H1 (cell line): ENCODE data around the gene TMEM145. TPM values are rescaled to one million over a fixed set of nuclear protein-coding genes. Genes with fewer than 3 reads are reported as not detected.

ENCODE experiments used
- CTCF ChIA-PET: fragments of 300-600 bp; sonication (Branson Sonifier 250); formaldehyde crosslinking; loops from one replicate; lab custom pipeline; 2021; ENCODE audit not compliant: partially characterized antibody; lab: Charles Lee
- POLR2A ChIA-PET: fragments of 300-600 bp; sonication (Branson Sonifier 250); formaldehyde crosslinking; loops from one replicate; lab custom pipeline; 2021; ENCODE audit warnings: inconsistent platforms; ENCODE audit not compliant: partially characterized antibody; lab: Charles Lee
- DNase-seq, 2 experiments: peaks; one replicate each; pipeline versions ENCODE4 v3.0.0 to v3.0.0-alpha.2; 2010 to 2022; ENCODE audit warnings: low spot score in 2 of 2, low read depth in 1 of 2, mixed read lengths in 1 of 2
- FAIRE-seq: peaks from 2 replicates; lab custom pipeline; 2011; peaks lifted over from hg19 to GRCh38; lab: Jason Lieb, UNC
- H2AFZ ChIP-seq: 2 replicates; pipeline ENCODE4 v1.8.1; 2012; ENCODE audit warnings: low read length, inconsistent platforms
- H2AK5ac ChIP-seq: 2 replicates; pipeline ENCODE4 v1.6.1; 2013; ENCODE audit warnings: low read depth, low read length
- H2BK120ac ChIP-seq: replicated peaks from 2 replicates; pipeline ENCODE3; 2013; ENCODE audit warnings: low read depth, low read length, inconsistent platforms
- H2BK12ac ChIP-seq: 2 replicates; pipeline ENCODE4 v1.6.1; 2013; ENCODE audit warnings: low read depth, low read length
- H2BK15ac ChIP-seq: 2 replicates; pipeline ENCODE4 v1.6.1; 2013; ENCODE audit warnings: low read length
- H2BK20ac ChIP-seq: 2 replicates; pipeline ENCODE4 v1.6.1; 2013; ENCODE audit warnings: low read length
- H2BK5ac ChIP-seq: 2 replicates; pipeline ENCODE4 v1.6.1; 2013; ENCODE audit warnings: low read depth, low read length
- H3K14ac ChIP-seq: 2 replicates; pipeline ENCODE4 v1.6.1; 2013; ENCODE audit warnings: inconsistent platforms; ENCODE audit not compliant: insufficient read length
- H3K18ac ChIP-seq: 2 replicates; pipeline ENCODE4 v1.6.1; 2013; ENCODE audit warnings: low read length; ENCODE audit errors: extremely low read depth
- H3K23ac ChIP-seq: 2 replicates; pipeline ENCODE4 v1.6.1; 2013; ENCODE audit warnings: inconsistent platforms; ENCODE audit not compliant: insufficient read length
- H3K23me2 ChIP-seq: 2 replicates; pipeline ENCODE4 v1.6.1; 2013; ENCODE audit warnings: low read depth, low read length
- H3K27ac ChIP-seq: 2 replicates; pipeline ENCODE4 v1.6.1; 2011; ENCODE audit warnings: low read depth, low read length, inconsistent platforms
- H3K27me3 ChIP-seq, 4 experiments: replicated peaks in 1 of 4; 1 replicate in 1 of 4; 2 replicates in 3 of 4; pipeline versions ENCODE4 v1.6.1 to v1.8.1; 2011 to 2013; ENCODE audit warnings: low read length in 3 of 4, mild to moderate bottlenecking in 3 of 4, inconsistent platforms in 2 of 4, mixed read lengths in 2 of 4, moderate library complexity in 1 of 4; ENCODE audit not compliant: control insufficient read depth in 3 of 4, insufficient read depth in 3 of 4; ENCODE audit errors: extremely low read depth in 1 of 4
- H3K36me3 ChIP-seq, 4 experiments: 2 replicates each; pipeline versions ENCODE4 v1.6.1 to v1.8.1; 2011 to 2013; ENCODE audit warnings: mild to moderate bottlenecking in 4 of 4, low read length in 3 of 4, moderate library complexity in 2 of 4, control low read depth in 1 of 4, inconsistent platforms in 1 of 4; ENCODE audit not compliant: insufficient read depth in 4 of 4, control insufficient read depth in 2 of 4
- H3K4ac ChIP-seq: replicated peaks from 2 replicates; pipeline ENCODE3; 2013; ENCODE audit warnings: low read length, low read depth, mixed read lengths, inconsistent platforms; ENCODE audit not compliant: insufficient read length
- H3K4me1 ChIP-seq, 4 experiments: replicated peaks in 1 of 4; 1 replicate in 1 of 4; 2 replicates in 3 of 4; pipeline versions ENCODE4 v1.6.1 to v1.8.1; 2011 to 2013; ENCODE audit warnings: low read length in 3 of 4, inconsistent platforms in 2 of 4, mixed read lengths in 1 of 4; ENCODE audit not compliant: insufficient read depth in 4 of 4, control insufficient read depth in 3 of 4
- H3K4me2 ChIP-seq, 2 experiments: 2 replicates each; pipeline versions ENCODE4 v1.6.1 to v1.8.1; 2011 to 2013; ENCODE audit warnings: low read depth in 2 of 2, low read length in 2 of 2, control low read depth in 1 of 2, inconsistent platforms in 1 of 2, mild to moderate bottlenecking in 1 of 2; ENCODE audit not compliant: insufficient read depth in 1 of 2
- H3K4me3 ChIP-seq, 4 experiments: fragments of 200-600, 300-600 bp in 1 of 4; sonication (generic), shearing (Covaris generic), sonication (Bioruptor Twin) in 1 of 4; 2 replicates each; pipeline versions ENCODE4 v1.5.1 to v1.8.1; 2011 to 2016; ENCODE audit warnings: low read length in 4 of 4, low read depth in 3 of 4, control low read depth in 2 of 4, inconsistent platforms in 2 of 4, mild to moderate bottlenecking in 2 of 4, mixed read lengths in 1 of 4, moderate library complexity in 1 of 4; ENCODE audit not compliant: insufficient read depth in 2 of 4; ENCODE audit errors: extremely low read depth in 1 of 4
- H3K56ac ChIP-seq: replicated peaks from 2 replicates; pipeline ENCODE3; 2013; ENCODE audit warnings: low read depth, mild to moderate bottlenecking, mixed read lengths, low read length, inconsistent platforms; ENCODE audit not compliant: insufficient read length
- H3K79me1 ChIP-seq: 2 replicates; pipeline ENCODE4 v1.6.1; 2013; ENCODE audit warnings: low read depth, low read length, control low read depth
- H3K79me2 ChIP-seq, 2 experiments: 2 replicates each; pipeline versions ENCODE4 v1.6.1 to v1.8.1; 2012 to 2013; ENCODE audit warnings: low read length in 2 of 2, mild to moderate bottlenecking in 2 of 2, inconsistent platforms in 1 of 2; ENCODE audit not compliant: insufficient read depth in 2 of 2, control insufficient read depth in 1 of 2
- H3K9ac ChIP-seq, 4 experiments: replicated peaks in 1 of 4; 1 replicate in 1 of 4; 2 replicates in 3 of 4; pipeline versions ENCODE4 v1.6.1 to v1.8.1; 2011 to 2013; ENCODE audit warnings: low read depth in 3 of 4, low read length in 3 of 4, control low read depth in 2 of 4, mild to moderate bottlenecking in 2 of 4, moderate library complexity in 2 of 4, inconsistent platforms in 1 of 4; ENCODE audit errors: extremely low read depth in 1 of 4
- H3K9me3 ChIP-seq, 2 experiments: 2 replicates each; pipeline versions ENCODE4 v1.6.1 to v1.8.1; 2012 to 2013; ENCODE audit warnings: mild to moderate bottlenecking in 2 of 2, moderate library complexity in 2 of 2, control low read depth in 1 of 2, inconsistent platforms in 1 of 2, low read depth in 1 of 2, low read length in 1 of 2, mixed read lengths in 1 of 2; ENCODE audit not compliant: insufficient read depth in 2 of 2
- H4K20me1 ChIP-seq, 2 experiments: replicated peaks in 1 of 2; 2 replicates each; pipeline versions ENCODE3 to v1.8.1; 2011 to 2013; ENCODE audit warnings: inconsistent platforms in 2 of 2, low read length in 2 of 2, mild to moderate bottlenecking in 1 of 2; ENCODE audit not compliant: insufficient read depth in 2 of 2, control insufficient read depth in 1 of 2
- H4K5ac ChIP-seq: 2 replicates; pipeline ENCODE4 v1.6.1; 2013; ENCODE audit warnings: low read length, low read depth, mixed read lengths, inconsistent platforms; ENCODE audit not compliant: insufficient read length
- H4K8ac ChIP-seq: 2 replicates; pipeline ENCODE4 v1.8.0; 2013; ENCODE audit warnings: mild to moderate bottlenecking, moderate library complexity, low read length, inconsistent platforms; ENCODE audit not compliant: insufficient read depth; ENCODE audit errors: extremely low read depth
- H4K91ac ChIP-seq: replicated peaks from 2 replicates; pipeline ENCODE3; 2013; ENCODE audit warnings: low read length, mixed read lengths, inconsistent platforms; ENCODE audit not compliant: insufficient read length
- BACH1 ChIP-seq: IDR thresholded peaks from 2 replicates; pipeline ENCODE4 v1.6.1; 2012; ENCODE audit warnings: low read length, improper control_type of control experiment
- FOSL1 ChIP-seq: IDR thresholded peaks from 2 replicates; pipeline ENCODE4 v1.6.1; 2011; ENCODE audit warnings: mild to moderate bottlenecking, low read depth, low read length, moderate library complexity; ENCODE audit not compliant: insufficient read depth
- JUN ChIP-seq: IDR thresholded peaks from 2 replicates; pipeline ENCODE4 v1.6.1; 2011; ENCODE audit warnings: low read depth, mild to moderate bottlenecking, improper control_type of control experiment, low read length
- JUND ChIP-seq: IDR thresholded peaks from 2 replicates; pipeline ENCODE4 v1.6.1; 2011; ENCODE audit warnings: mild to moderate bottlenecking, improper control_type of control experiment, low read length
- KDM5A ChIP-seq: fragments of 200-600 bp; IDR thresholded peaks from 2 replicates; pipeline ENCODE4 v1.7.1; 2012; ENCODE audit warnings: mild to moderate bottlenecking, low read length, inconsistent platforms, mixed read lengths
- RFX5 ChIP-seq: IDR thresholded peaks from 2 replicates; pipeline ENCODE4 v1.6.1; 2011; ENCODE audit warnings: low read depth, low read length, improper control_type of control experiment, borderline replicate concordance
- TAF7 ChIP-seq: optimal IDR thresholded peaks from 2 replicates; pipeline ENCODE3; 2011; ENCODE audit warnings: low read depth, mild to moderate bottlenecking, inconsistent platforms, low read length, moderate library complexity, borderline replicate concordance
- WGBS, 2 experiments: shearing (Covaris generic) in 1 of 2; methylation state at CpG; one replicate each; pipeline versions ENCODE4 v1.1.6 to v1.1.7; 2013 to 2015; ENCODE audit warnings: low lambda C conversion rate in 2 of 2, mixed read lengths in 2 of 2, inconsistent platforms in 1 of 2, low coverage in 1 of 2, missing lambda C conversion rate in 1 of 2; ENCODE audit not compliant: insufficient replicate concordance in 2 of 2, insufficient coverage in 1 of 2, insufficient read length in 1 of 2; ENCODE audit errors: extremely low coverage in 1 of 2, missing lambda C conversion rate in 1 of 2; 5-methylcytosine and 5-hydroxymethylcytosine counted together
- polyA plus RNA-seq, 7 experiments: library from polyadenylated mRNA; depleted of rRNA in 3 of 7; stranded (reverse) in 5 of 7; unstranded in 2 of 7; fragments of >200 nt in 5 of 7; fragments of 200-250 nt in 2 of 7; gene quantifications; 1 replicate in 5 of 7; 2 replicates in 1 of 7; 4 replicates in 1 of 7; pipeline versions ENCODE4 v1.2.1 to v1.2.3, GENCODE V29; 2011 to 2013; ENCODE audit warnings: missing spikeins in 2 of 7, mixed read lengths in 2 of 7
- total RNA-seq: library from RNA; stranded (reverse); fragmentation: NEBNext Ultra II Directional; extraction: Animal tissue kit (Norgen Biotek cat#: 25700); gene quantifications from 2 replicates; pipeline ENCODE4 v1.2.1, GENCODE V29; 2021

Gene TMEM145
- total and polyA plus RNA-seq, 2 of the 8 experiments (the other 6 are each of a cell fraction or from before 2014, with no cell fraction given), result 2.3 to 4.7 TPM

GRCh38 chr19:42281827-42282762 lies 31.0 kb upstream of the TMEM145 start:
- peak overlapping the region; percentile 69; the same call in 1 of the 2 replicates for H2BK12ac ChIP-seq
- H4K20me1 ChIP-seq, result peaks cover 3 to 14% of the 10 kb centered on the region in 2 experiments
- WGBS, 2 experiments, result 31% methylated on average over 7 of the region's 7 CpGs; no CpG with 5 or more reads in 1 of the 2 experiments
- 0 out of 2 replicates have a peak overlapping the region, but pooled peaks have one; percentile 14 for H3K27ac ChIP-seq
- peaks cover 21% of the 10 kb centered on the region for H3K79me1 ChIP-seq
- H3K4me2 ChIP-seq, result peak overlapping the region; percentile 81 to 96
- H2BK5ac ChIP-seq, result peak overlapping the region; percentile 89; the same call in 1 of the 2 replicates
- FAIRE-seq (no peak), DNase-seq (peak in 1 of 2 experiments; percentile 68)
- peaks cover 30% of the 10 kb centered on the region for H3K23me2 ChIP-seq
- peak overlapping the region; percentile 81 for H4K91ac ChIP-seq
- no peak overlapping the region for H3K14ac ChIP-seq
- H4K8ac ChIP-seq, result no peak overlapping the region
- no peak overlapping the region; the same call in 1 of the 2 replicates for H2AK5ac ChIP-seq
- H3K36me3 ChIP-seq, result peaks cover 0 to 4% (median 2%) of the 10 kb centered on the region in 4 experiments; a peak in 3 of 8 replicates
- peak overlapping the region; percentile 88 for H3K18ac ChIP-seq
- H2AFZ ChIP-seq, result no peak overlapping the region
- no peak overlapping the region for H3K56ac ChIP-seq
- POLR2A ChIA-PET, result interaction anchor here (0.6 to 6.5 kb wide), 16 partner anchors 8 to 206 kb away, joined by 3 to 68 read pairs (median 4); partner anchors contain the start of genes CIC, ERF, PAFAH1B3 and PRR19
- H3K9me3 ChIP-seq, result no peaks in the 10 kb centered on the region
- H3K4me3 ChIP-seq, result peak overlapping the region; percentile 14 to 81 (median 52); a peak in 5 of 8 replicates
- H2BK15ac ChIP-seq, result peak overlapping the region; percentile 61
- H3K79me2 ChIP-seq, result peaks cover 0 to 22% of the 10 kb centered on the region in 2 experiments; a peak in 2 of 4 replicates
- peak overlapping the region; percentile 74 for H2BK20ac ChIP-seq
- peak overlapping the region; percentile 17 for H3K4ac ChIP-seq
- CTCF ChIA-PET, result interaction anchor here (0.5 to 7.4 kb wide), 10 partner anchors 8 to 173 kb away, joined by 3 to 260 read pairs (median 4); partner anchors contain the start of gene GSK3A
- peak overlapping the region; percentile 7 for H4K5ac ChIP-seq
- H3K23ac ChIP-seq, result no peak overlapping the region
- H3K27me3 ChIP-seq, result no peaks in the 10 kb centered on the region
- no peak overlapping the region; a peak in 1 of 7 replicates for H3K9ac ChIP-seq
- peaks cover 9 to 46% (median 29%) of the 10 kb centered on the region in 4 experiments for H3K4me1 ChIP-seq
- TF ChIP-seq TAF7 (peak; percentile 34), JUND (peak; percentile 96), FOSL1 (no peak), KDM5A (no peak), BACH1 (0 out of 2 replicates have a peak, but pooled peaks have one; percentile 3), JUN (0 out of 2 replicates have a peak, but pooled peaks have one; percentile 46), RFX5 (no peak)
- peak overlapping the region; percentile 30 for H2BK120ac ChIP-seq
